HG02840 (cell line): ENCODE data around the gene DDIT3.
"Not testable (repeated sequence)": the region's sequence is repeated elsewhere in the genome, so short reads cannot be mapped to it uniquely, and the experiment has no call there.

Experiments used
- ATAC-seq: cut with Tn5 transposase; IDR thresholded peaks from one replicate; pipeline ENCODE4 v1.9.1; 2021; ENCODE audit warnings: mild to moderate bottlenecking, moderate library complexity, moderate number of reproducible peaks; ENCODE audit not compliant: unreplicated experiment, low FRiP score

The DDIT3 gene

DNA sequence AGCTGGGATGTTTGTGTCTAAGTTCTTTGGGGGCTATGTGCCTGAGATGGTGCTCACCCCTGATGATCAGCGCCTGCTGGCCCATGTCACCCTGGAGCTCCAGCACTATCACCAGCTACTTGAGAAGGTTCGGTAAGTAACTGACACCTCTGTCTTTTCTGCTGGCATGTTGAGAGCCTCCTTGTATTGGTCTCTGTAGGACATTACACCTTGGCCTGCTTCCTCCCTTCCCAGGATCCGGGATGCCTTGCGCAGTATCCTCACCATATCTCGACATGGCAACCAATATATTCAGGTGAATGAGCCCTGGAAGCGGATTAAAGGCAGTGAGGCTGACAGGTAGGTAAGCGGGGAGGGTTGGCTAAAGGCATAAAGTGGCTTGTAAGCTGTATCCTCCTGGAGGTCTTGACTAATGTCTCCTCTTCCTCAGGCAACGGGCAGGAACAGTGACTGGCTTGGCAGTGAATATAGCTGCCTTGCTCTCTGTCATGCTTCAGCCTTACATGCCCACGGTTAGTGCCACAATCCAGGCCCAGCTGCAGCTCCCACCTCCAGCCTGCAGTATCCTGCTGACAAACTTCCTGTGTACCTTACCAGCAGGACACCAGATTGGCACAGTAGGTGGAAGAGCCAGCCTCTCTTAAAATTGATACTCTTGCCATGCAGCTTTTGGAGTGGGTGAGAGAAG, 5.5 kb downstream of the DDIT3 start:
- ATAC-seq: no peak

DNA sequence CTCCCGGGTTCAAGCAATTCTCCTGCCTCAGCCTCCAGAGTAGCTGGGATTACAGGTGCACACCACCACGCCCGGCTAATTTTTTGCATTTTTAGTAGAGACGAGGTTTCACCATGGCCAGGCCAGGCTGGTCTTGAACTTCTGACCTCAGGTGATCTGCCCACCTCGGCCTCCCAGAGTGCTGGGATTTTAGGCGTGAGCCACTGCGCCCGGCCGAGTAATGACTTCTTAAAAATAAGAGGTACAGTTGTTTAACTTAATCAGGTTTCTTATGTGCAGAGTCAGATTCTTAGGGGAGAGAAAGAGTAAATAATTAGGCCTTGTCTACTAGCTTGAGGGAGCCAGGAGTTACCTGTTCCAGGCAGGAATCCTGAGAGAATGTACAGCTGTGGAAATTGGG, 6.1 kb downstream of the DDIT3 start:
- ATAC-seq: not testable (repeated sequence)

DNA sequence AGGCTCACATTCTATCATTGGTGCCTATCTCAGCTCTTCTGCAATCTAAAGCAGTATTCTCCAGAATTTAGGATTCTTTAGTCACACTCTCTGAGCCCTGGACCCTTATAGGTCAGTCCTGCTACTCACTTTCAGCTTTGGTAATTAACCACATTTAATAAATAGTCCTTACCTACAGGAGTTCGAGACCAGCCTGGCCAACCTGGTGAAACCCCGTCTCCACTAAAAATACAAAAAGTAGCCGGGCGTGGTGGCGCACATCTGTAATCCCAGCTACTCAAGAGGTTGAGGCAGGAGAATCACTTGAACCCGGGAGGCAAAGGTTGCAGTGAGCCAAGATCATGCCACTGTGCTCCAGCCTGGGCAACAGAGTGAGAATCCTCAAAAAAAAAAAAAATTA, 6.6 kb downstream of the DDIT3 start:
- not testable (repeated sequence) for ATAC-seq

DNA sequence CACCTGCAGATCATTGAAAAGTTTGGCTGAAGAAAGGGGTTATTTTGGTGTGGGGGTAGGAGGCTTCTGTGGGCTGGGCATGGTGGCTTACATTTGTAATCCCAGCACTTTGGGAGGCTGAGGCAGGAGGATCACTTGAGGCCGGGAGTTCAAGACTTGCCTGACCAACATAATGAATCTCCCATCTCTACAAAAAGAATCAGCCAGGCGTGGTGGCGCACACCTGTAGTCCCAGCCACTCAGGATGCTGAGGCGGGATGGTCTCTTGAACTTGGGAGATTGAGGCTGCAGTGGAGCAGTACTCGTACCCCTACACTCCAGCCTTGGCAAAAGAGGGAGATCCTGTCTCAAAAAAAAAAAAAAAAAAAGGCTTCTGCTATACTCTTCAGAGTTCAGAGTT, 7.0 kb downstream of the DDIT3 start:
- ATAC-seq: no peak

DNA sequence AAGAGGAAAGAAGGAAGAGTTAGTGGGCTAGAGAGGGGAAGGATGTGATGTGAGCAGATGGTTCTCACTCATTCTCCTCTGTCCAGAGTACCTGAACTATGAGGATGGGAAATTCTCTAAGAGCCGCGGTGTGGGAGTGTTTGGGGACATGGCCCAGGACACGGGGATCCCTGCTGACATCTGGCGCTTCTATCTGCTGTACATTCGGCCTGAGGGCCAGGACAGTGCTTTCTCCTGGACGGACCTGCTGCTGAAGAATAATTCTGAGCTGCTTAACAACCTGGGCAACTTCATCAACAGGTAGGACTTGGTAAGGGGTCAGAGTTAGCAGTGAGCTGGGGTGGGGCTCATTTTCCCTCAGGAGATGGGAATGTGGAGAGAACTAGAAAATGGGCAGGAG, 7.6 kb downstream of the DDIT3 start:
- ATAC-seq: no peak

DNA sequence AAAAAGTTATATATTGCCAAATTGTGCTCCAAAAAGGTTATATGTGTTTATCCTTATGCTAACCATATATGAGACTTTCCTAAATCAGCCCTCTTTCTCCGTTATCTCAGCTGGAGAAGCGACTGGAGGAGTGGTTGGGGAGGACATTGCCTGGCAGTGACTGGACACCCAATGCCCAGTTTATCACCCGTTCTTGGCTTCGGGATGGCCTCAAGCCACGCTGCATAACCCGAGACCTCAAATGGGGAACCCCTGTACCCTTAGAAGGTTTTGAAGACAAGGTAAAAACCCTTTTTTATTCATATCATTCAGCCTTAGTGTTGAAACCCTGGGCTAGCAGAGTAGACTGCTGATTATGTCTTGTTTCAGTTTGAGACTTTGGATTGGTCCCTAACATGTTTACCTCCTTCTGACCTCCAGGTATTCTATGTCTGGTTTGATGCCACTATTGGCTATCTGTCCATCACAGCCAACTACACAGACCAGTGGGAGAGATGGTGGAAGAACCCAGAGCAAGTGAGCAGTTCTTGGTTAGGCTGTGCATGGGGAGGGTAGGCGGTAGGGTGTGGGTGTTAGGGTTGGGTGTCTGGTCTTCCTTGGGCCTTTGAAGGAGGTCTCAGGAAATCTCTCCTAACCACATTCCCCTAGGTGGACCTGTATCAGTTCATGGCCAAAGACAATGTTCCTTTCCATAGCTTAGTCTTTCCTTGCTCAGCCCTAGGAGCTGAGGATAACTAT, 8.6 kb downstream of the DDIT3 start:
- ATAC-seq: no peak

DNA sequence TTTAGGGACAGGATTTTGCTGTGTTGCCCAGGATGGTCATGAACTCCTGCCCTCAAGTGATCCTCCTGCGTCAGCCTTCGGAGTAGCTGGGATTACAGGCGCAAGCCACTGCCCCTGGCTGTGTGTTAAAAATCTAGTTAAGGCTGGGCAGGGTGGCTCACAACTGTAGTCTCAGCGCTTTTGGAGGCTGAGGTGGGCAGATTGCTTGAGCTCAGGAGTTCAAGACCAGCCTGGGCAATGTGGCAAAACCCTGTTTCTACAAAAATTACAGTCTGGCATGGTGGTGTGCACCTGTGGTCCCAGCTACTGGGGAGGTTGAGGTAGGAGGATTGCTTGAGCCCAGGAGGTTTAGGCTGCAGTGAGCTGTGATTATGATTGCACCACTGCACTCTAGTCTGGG, 9.2 kb downstream of the DDIT3 start:
- ATAC-seq: no peak

DNA sequence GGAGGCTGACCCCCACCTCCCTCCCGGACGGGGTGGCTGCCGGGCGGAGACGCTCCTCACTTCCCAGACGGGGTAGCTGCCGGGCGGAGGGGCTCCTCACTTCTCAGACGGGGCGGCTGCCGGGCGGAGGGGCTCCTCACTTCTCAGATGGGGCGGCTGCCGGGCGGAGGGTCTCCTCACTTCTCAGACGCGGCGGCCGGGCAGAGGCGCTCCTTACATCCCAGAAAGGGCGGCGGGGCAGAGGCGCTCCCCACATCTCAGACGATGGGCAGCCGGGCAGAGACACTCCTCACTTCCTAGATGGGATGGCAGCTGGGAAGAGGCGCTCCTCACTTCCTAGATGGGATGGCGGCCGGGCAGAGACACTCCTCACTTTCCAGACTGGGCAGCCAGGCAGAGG, 12.5 kb downstream of the DDIT3 start:
- not testable (repeated sequence) for ATAC-seq

DNA sequence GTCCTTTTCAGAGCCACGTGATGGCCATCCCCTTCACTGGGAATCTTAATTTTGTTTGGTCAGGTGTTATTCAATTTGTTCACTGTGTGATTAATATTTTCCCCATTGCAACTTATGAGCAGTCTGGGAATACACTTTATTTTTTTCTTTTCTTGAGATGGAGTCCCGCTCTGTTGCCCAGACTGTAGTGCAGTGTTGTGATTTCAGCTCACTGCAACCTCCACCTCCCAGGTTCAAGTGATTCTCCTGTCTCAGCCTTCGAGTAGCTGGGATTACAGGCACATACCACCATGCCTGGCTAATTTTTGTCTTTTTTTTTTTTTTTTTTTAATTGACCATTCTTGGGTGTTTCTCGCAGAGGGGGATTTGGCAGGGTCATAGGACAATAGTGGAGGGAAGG, 13.8 kb downstream of the DDIT3 start:
- not testable (repeated sequence) for ATAC-seq

DNA sequence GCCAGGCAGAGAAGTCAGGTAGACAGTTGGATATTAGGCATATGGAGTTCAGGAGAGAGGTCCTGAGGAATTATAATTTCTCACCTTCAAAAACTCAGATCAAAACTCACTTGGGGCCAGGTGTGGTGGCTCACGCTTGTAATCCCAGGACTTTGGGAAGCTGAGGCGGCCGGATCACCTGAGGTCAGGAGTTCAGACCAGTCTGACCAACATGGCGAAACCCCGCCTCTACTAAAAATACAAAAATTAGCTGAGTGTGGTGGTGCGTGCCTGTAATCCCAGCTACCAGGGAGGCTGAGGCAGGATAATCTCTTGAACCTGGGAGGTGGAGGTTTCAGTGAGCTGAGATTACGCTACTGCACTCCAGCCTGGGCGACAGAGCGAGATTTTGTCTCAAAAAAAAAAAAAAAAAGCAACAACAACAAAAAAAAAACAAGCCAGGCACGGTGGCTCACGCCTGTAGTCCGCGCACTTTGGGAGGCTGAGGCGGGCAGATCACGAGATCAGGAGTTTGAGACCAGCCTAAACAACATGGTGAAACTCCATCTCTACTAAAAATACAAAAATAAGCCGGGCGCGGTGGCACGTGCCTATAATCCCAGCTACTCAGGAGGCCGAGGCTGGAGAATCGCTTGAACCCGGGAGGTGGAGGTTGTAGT, 17.9 kb downstream of the DDIT3 start:
- not testable (repeated sequence) for ATAC-seq

DNA sequence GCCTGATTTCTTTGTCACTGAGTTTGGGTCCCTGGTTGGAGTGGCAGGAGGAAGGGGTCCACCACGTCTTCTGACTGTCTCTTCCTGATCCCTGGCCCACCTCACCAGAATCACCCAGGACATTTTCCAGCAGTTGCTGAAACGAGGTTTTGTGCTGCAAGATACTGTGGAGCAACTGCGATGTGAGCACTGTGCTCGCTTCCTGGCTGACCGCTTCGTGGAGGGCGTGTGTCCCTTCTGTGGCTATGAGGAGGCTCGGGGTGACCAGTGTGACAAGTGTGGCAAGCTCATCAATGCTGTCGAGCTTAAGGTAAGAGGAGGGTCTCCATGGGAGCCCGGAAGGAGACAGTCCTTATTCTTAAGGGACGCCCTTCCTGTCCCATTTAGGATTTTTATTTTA, 20.1 kb downstream of the DDIT3 start:
- no peak for ATAC-seq

DNA sequence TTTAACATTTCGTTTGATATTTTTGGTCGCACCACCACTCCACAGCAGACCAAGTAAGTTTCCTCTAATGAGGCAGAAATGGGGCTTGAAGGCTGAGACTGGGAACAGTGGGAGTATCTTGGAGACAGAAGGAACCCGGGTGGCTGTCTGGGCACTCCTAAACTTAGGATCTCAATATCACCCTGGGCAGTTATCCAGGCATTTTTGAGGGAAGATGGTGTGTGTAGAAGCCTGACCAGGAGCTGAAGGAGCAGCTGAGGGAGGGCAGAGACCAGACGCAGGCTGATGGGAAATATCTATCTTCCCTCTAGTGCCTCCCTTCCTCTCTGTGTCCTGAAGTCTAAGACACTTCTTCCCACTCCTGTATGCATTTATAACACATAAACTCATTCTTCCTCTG, 21.7 kb downstream of the DDIT3 start:
- ATAC-seq: no peak

DNA sequence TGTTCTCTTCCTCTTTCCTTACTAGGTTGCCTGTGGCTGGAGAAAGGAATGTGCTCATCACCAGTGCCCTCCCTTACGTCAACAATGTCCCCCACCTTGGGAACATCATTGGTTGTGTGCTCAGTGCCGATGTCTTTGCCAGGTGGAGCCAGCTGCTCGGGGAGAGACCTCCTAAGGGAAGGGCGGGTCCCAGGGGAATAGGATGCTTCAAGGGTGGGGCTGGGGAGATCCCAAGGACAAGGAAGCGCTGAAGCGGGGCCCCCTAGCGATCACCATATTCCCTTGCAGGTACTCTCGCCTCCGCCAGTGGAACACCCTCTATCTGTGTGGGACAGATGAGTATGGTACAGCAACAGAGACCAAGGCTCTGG, 22.2 kb downstream of the DDIT3 start:
- ATAC-seq: no peak

DNA sequence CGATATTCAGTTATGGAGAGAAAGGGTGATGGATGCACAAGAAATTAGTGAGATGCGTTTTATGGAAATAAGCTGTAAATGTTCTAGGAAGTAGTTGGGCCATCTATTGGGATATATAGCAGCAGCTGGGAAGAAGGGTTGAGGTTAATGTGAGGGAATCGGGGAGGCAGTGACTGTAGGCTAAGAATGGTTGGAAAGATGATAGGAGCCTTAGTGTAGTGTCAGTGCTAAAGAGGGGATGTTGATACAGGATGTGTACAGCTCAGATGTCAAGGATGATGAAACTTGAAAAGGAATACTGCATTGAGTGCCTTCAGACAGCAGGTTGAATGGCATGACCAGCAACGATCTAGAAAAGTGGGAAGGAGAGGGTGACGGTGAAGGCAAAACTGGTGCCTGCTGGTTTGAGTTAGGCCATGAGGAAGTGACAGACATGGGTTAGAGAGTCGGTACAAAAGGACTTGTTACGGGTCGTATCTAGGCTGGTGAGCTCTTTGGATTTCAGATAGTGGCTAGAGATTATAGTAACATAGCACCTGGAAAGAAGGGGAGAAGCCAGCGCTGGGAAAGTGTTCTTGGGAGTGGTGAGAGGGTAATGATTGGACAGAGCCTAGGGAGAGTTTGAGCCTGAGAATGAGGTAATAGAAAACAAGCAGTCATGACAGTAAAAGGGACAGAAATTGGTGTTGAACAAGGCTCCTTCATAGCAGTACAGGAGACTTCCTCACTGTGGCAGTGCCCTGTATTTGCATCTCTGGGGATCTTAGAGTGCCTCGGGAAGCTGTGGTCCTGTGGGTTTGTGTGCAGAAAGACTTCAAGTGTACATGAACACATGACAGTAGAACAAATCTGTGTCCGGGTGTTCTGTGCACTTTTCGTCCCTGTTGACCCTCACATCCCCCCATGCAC, 22.8 kb downstream of the DDIT3 start:
- no peak for ATAC-seq

DNA sequence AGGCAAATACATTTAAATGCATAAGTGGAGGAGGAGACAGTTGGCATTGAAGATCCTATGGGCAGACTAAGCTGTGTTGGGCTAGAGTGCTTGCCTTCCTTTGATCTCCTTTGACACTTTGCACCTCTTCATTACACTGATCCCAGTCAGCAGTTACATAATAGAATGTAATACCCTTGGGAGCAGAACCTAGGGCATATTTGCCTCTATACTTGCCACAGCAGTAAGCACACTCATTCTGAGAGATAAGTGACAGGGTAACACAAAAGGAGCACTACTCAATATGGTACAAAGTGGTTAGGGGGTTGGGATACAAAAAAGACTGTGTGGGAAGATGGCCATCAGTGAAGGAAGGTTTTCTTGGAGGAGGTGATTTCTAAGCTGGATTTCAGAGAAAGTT, 23.5 kb downstream of the DDIT3 start:
- ATAC-seq: no peak

DNA sequence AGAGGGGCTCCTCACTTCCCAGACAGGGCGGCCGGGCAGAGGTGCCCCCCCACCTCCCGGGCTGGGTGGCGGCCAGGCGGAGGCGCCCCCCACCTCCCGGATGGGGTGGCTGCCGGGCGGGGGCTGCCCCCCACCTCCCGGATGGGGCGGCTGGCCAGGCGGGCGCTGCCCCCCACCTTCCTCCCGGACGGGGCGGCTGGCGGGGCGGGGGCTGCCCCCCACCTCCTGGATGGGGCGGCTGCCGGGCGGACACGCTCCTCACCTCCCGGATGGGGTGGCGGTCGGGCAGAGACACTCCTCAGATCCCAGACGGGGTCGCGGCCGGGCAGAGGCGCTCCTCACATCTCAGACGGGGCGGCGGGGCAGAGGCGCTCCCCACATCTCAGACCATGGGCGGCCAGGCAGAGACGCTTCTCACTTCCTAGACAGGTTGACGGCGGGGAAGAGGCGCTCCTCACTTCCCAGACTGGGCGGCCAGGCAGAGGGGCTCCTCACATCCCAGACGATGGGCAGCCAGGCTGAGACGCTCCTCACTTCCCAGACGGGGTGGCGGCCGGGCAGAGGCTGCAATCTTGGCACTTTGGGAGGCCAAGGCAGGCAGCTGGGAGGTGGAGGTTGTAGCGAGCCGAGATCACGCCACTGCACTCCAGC, 25.1 kb downstream of the DDIT3 start:
- ATAC-seq: not testable (repeated sequence)

DNA sequence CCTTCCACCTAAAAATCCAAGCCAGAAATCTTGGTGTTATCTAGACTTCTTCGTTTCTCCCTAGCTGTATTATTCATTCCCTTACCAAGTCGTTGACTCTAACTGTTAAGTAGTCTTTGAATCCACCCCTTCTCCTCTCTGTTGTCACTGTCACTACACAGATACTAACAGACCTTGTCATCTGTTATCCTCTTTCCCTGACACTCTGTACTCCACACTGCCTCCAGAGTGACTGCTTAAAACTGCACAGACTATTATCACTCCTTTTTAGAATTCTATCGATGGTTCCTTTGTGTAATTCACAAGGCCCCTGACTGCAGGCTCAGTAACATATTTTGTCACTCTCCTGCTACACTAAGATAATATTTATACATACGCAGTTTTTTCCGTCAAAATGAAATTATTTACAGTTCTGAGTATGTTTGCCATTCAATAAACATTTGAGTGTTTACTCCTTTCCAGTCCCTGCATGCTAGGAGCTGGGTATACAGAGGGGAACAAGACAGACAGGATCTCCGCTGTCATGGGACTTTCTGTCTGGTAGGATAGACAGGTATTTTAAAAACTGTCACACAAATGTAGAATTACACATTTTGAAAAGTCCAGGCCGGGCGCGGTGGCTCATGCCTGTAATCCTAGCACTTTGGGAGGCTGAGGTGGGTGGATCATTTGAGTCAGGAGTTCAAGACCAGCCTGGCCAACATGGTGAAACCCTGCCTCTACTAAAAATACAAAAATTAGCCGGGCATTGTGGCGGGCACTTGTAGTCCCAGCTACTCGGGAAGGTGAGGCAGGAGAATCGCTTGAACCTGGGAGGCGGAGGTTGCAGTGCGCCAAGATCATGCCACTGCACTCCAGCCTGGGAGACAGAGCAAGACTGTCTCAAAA, 28.7 kb downstream of the DDIT3 start:
- no peak for ATAC-seq

DNA sequence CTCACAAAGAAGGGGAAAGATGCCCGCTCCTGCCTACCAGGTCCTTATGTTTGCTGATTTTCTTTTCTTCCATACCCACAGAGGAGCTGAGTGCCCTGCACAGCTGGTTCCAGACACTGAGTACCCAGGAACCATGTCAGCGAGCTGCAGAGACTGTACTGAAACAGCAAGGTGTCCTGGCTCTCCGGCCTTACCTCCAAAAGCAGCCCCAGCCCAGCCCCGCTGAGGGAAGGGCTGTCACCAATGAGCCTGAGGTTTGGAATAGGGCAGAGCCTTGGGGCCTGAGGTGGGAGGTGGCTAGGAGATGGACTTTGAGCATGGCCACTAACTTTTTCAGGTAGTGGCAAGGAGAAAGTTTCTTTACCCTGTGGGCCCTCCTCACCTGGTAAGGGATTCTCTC, 30.2 kb downstream of the DDIT3 start:
- ATAC-seq: no peak

DNA sequence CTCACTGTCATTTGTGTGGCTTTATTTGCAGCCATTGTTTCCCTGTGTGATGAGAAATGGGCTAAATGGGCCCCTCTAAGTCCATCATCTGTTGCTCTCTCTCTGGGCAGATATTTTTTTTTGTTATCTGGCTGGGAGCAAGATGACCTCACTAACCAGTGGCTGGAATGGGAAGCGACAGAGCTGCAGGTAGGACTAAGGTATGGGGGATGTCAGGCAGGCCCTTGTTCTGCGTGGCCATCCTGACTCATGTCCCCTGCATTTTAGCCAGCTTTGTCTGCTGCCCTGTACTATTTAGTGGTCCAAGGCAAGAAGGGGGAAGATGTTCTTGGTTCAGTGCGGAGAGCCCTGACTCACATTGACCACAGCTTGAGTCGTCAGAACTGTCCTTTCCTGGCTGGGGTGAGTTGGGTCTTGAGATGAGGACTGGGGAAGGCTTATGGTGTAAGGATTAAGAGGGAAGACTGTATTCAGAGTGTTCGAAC, 31.1 kb downstream of the DDIT3 start:
- ATAC-seq: no peak
